ENCODE measurements around the gene LRRTM4. TPM values are rescaled to one million over a fixed set of nuclear protein-coding genes. Genes with fewer than 3 reads are reported as not detected.

The LRRTM4 gene
- total RNA-seq: under 1 TPM; 0.32 to 0.84 TPM
- long read RNA-seq: 0 reads

GRCh38 chr2:77521931-77522470 lies at the start of gene LRRTM4:
TSS of gene LRRTM4 (minus strand) at chr2:77522376.
- intact Hi-C loops (cut with DNase I): no loop called here
- ATAC-seq (peak in 1 of 2 donors; percentile 40), DNase-seq (no peak)

DNA sequence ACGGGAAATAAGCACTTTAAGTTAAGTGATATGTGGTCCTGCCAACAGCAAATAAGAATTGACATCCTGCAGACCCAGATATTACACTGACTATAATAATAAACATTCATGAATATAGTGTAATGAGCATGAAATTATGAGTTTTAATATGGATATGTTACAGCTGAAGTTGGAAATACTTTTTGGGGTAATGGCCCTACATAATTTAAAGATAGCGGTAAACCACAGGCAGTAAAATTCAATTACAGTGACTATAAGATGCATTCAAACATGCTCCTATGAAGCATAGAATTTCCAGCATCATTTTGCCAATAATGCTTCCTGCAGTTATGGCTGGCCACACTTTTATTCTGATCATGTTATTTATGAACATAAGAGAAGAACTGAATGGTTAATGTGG lies 49.4 kb upstream of the LRRTM4 start:
- intact Hi-C loops (cut with DNase I): no loop called here
- ATAC-seq (no peak), DNase-seq (no peak)

DNA sequence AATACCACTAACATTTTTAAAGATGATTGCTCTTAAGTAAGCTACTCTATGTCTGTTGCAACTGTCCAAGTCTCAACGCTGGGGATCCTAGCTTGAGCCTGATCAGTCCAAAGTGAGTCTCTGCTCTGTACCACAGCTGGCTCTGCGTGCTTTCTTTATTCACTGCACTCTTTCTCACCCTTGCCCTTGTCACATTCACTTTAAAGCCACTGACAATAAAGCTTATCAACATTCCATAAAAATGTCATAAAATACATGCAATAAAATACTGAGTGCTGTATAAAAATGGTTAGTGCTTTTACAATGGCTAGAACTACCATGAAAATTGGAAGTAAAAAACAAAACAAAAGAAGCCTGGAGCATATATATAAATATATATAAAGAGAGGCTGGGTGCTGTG lies 45.5 kb upstream of the LRRTM4 start:
- intact Hi-C loops (cut with DNase I): no loop called here
- ATAC-seq: no peak
- no peak for DNase-seq

DNA sequence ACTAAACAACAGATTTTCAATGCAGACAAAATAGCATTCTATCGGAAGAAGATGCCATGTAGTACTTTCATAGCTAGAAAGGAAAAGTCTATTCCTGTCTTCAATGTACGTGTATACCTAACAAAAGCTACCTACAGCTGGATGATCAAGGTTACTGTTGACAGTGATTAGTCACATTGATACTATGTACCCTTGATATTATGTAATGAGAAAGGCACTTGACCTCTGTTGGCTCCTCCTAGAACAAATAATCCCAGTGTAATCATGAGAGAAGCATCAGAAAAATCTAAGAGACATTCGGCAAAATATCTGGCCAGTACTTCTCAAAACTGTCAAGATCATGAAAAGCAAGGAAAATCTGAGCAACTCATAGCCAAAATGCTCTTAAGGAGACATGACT lies 44.4 kb upstream of the LRRTM4 start:
- ATAC-seq (no peak), DNase-seq (no peak)
- intact Hi-C loops (cut with DNase I): no loop called here

GRCh38 chr2:77566131-77566530 lies 44.0 kb upstream of the LRRTM4 start:
- ATAC-seq: no peak
- intact Hi-C loops (cut with DNase I): no loop called here
- DNase-seq: no peak

DNA sequence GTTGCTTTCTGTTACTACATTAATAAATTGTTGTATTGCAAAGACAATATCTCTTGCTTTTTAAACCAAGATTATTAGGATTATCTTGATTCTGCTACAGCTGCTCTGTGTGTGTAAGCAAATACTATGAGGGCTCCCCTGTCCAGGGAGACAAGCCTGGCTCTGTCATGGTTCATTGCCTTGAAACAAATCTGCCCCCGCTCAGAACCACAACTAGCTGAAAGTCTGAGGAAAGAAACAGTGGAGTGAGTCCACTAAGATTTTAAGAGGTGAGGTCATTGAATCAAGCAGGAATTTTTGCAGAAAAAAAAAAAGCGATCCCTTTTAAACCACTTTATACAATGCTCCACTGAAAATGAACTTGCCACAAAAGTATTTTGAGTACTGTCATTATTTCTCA lies 30.8 kb upstream of the LRRTM4 start:
- DNase-seq: no peak
- no peak for ATAC-seq
- intact Hi-C loops (cut with DNase I): no loop called here

DNA sequence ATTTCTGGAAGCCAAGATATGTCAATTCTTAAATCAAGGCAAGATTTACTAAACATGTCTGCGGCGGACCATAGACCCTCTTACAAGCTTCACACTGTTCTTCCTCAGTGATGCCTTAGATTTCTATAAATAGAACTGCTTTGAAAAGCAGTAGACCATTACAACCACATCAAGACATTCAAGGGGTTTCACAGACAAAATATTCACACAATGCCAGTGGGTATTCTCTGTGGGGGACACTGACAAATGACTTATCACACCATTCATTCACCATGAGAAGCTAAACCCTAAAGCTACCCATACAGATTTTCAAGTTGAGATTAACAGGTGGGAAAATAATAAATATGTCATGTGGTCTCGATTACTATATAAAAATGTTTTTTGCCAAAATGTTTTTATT lies 15.9 kb upstream of the LRRTM4 start:
- ATAC-seq (no peak), DNase-seq (no peak)
- intact Hi-C loops (cut with DNase I): no loop called here

GRCh38 chr2:77522888-77523287 lies 712 bp upstream of the LRRTM4 start:
- ATAC-seq: no peak
- intact Hi-C loops (cut with DNase I): no loop called here
- DNase-seq: no peak

- intact Hi-C loops (cut with DNase I): no loop called here
- no peak for ATAC-seq
- no peak for DNase-seq
These were observed 656 bp downstream of the LRRTM4 start for GRCh38 chr2:77521548-77521891.

DNA sequence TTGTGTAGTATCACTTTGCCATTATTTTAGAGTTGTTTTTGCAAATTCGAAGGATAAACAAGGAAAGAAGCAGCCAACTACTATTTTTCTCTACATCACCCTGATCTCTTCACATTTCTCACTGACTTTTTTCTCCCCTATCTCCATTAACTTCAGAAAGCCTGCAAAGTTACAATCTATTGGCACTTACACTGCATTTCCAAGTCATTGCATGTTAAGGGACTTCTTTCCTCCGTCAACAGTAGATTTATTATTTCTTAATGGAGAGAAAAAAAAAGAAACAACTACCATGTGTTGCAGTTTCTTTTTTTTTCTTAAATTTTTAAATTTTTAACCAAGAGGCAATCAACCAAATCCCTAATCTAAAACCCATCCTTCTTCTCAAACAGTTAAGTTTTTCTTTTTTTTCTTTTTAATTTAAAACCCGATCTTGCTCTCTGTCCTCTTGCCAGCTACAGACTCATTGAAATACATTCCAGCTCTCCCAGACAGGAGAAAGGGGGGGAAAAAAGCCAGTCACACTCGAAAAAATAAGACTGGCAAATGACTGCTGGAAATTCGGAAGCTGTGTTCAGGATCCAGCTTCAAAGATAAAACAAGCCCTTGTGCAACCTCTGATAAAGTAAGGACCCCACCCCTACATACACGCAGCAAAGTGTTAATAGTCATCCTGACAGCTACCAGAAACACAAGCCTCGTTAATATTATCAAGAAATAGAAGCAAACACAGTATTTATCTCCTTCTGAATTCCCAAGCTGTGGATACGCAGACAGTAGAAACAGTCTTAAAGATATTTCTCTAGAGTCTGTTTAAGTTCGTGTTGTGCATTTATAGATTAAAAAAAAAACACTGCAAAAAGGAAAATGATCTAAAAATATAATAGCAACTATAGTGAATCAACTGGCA lies 1.3 kb downstream of the LRRTM4 start:
- ATAC-seq: peak in 1 of 2 donors; percentile 37

DNA sequence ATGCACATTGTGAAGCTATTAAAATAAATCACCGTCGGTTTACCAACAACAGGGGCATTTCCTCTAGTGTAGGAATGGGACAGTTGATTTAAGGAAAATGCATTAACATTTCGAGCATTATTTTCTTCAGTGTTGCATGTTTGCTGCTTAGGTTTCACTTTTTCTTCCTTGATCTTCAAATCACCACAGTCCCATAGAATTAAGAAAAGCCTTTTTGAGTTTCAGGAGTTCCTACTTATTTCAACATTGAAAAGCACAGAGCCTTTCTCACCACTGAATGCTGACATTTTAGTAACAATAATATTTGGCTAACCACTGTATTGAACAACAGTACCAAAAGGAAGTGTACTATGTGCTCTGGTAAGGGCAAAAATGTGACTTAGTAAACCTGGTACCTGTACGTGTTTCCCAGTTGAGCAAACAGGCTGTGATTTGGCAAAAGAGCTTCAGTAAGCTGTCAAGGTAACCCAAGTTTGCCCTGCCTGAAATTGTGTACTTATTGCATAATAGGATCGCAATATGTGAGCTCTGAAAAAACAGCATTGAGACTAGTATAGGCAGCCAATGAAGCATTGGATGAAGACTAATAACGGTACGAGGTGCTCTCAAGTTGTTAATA lies 2.2 kb downstream of the LRRTM4 start:
- intact Hi-C loops (cut with DNase I): no loop called here
- DNase-seq: no peak
- no peak for ATAC-seq

More for the DNA sequence above, 1.3 kb downstream of the LRRTM4 start:
- intact Hi-C loops (cut with DNase I): no loop called here
- no peak for DNase-seq

GRCh38 chr2:77519164-77519887 lies 2.9 kb downstream of the LRRTM4 start:
- DNase-seq (no peak), ATAC-seq (no peak)
- intact Hi-C loops (cut with DNase I): no loop called here

DNA sequence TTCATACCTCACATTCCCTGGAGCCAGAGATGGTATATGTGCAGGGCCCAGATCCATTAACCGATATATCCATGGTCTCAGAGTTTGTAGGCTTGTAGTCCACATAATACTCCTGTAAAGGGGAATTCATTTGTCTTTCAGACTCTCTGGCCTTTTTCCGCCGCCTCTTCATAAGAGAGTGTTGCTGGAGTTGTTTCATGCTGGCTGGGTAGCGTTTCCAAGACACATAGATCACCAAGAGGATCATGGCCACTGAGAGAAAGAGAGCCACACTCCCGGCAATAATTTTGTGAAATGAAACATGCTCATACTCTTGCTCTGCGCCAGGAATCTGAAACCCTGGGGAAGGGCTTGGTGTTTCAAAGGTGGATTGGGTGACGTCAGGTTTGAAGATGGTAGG lies 3.9 kb downstream of the LRRTM4 start:
- no peak for DNase-seq
- intact Hi-C loops (cut with DNase I): no loop called here
- no peak for ATAC-seq

DNA sequence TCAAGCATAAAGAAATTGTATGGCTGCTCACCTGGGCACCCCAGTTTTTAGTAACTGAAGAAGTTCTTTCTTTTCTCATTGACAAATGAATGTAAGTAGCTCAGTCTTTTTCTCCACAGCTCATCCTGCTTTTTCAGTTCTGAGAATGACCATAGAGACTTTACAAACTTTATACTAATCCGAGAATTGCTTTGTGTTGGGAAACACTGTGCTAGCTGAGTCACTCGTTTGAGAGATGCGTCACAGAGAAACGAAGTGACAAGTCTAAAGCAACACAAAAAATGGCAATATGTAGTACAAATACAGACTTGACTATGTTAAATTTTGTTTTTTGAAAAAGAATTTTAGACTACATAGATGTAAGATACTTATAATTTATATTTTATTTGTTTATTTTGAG lies 9.0 kb downstream of the LRRTM4 start:
- ATAC-seq: no peak

GRCh38 chr2:77512507-77512906 lies 9.7 kb downstream of the LRRTM4 start:
- intact Hi-C loops (cut with DNase I): no loop called here
- DNase-seq (no peak), ATAC-seq (no peak)

More for the DNA sequence above, 9.0 kb downstream of the LRRTM4 start:
- DNase-seq: no peak
- intact Hi-C loops (cut with DNase I): no loop called here

DNA sequence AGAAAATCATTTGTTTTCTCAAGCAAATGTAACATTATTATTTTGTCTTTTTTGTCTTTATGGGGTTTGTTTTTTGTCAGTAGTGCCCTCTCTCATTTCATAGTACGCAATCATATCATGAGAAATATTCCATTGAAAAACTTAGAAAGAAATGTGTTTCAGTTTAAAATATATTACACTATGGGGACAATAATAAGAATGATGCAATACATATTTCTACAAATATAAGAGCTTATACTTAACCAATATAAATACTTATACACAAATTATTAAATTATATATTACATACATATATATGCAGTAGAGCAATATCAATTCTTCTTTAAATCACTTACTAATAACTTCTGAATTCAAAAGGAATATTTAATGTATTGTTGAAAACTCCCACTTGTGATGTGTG lies 13.7 kb downstream of the LRRTM4 start:
- ATAC-seq (no peak), DNase-seq (no peak)
- intact Hi-C loops (cut with DNase I): no loop called here

DNA sequence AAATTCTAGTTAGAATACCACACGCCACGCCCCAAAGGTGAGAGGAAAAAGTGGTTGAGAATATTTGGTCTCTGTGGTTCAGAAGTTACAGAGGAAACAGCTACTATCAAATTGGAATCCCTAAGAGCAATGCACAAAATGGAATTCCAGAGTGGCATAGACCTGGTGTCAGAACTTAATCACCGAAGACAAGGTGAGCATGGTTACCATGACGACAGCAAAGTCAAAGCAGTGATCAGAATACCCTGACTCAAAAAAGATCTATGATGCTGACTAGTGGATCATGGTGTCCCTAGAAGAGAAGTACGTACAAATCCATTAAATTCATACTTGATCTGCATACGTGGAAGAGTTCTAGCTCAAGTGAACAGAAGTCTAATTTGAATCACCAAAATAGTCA lies 14.5 kb downstream of the LRRTM4 start:
- intact Hi-C loops (cut with DNase I): no loop called here
- no peak for DNase-seq
- no peak for ATAC-seq

DNA sequence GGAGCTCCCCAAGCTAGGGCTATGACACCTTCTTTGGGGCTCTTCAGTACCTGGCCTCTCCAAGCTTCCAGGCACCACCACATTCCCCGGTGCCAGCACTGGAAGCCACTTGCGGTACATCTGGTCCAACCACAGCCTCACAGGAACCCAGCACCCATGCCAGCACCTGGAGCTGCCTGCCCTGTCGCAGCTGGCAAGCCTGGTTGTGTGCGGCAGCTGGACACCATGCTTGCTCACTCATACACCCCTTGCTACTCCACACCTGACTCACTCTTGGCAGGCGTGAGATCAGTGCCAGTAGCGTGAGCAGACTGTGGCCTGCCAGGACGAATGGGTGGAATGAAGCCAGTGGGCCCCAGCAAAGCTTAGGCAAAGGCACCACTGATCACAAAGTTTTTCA lies 34.0 kb downstream of the LRRTM4 start:
- DNase-seq (no peak), ATAC-seq (no peak)
- intact Hi-C loops (cut with DNase I): no loop called here

GRCh38 chr2:77487074-77487803 lies 34.9 kb downstream of the LRRTM4 start:
- ATAC-seq (no peak), DNase-seq (no peak)
- intact Hi-C loops (cut with DNase I): no loop called here
